ENCODE measurements around the gene EP300.

The EP300 gene

GRCh38 chr22:41127451-41127850, 35.1 kb downstream of the EP300 start:
- TF ChIP-seq, protein P1, sequence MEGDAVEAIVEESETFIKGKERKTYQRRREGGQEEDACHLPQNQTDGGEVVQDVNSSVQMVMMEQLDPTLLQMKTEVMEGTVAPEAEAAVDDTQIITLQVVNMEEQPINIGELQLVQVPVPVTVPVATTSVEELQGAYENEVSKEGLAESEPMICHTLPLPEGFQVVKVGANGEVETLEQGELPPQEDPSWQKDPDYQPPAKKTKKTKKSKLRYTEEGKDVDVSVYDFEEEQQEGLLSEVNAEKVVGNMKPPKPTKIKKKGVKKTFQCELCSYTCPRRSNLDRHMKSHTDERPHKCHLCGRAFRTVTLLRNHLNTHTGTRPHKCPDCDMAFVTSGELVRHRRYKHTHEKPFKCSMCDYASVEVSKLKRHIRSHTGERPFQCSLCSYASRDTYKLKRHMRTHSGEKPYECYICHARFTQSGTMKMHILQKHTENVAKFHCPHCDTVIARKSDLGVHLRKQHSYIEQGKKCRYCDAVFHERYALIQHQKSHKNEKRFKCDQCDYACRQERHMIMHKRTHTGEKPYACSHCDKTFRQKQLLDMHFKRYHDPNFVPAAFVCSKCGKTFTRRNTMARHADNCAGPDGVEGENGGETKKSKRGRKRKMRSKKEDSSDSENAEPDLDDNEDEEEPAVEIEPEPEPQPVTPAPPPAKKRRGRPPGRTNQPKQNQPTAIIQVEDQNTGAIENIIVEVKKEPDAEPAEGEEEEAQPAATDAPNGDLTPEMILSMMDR (IDR thresholded peaks at IDR 0.05) = no peak

DNA sequence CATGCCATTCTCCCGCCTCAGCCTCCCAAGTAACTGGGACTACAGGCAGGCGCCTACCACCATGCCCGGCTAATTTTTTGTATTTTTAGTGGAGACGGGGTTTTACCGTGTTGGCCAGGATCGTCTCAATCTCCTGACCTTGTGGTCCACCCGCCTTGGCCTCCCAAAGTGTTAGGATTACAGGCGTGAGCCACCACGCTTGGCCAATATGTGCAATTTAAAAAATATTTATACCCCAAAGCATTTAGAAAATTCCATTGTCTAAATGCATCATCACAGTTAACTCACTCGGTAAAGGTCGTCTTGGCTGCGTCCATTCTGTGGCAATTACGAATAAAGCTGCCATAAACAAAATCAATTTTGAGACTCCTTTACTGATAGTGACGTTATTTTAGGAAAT, 36.2 kb downstream of the EP300 start:
- TF ChIP-seq, protein P1 (IDR thresholded peaks at IDR 0.05) = no peak

DNA sequence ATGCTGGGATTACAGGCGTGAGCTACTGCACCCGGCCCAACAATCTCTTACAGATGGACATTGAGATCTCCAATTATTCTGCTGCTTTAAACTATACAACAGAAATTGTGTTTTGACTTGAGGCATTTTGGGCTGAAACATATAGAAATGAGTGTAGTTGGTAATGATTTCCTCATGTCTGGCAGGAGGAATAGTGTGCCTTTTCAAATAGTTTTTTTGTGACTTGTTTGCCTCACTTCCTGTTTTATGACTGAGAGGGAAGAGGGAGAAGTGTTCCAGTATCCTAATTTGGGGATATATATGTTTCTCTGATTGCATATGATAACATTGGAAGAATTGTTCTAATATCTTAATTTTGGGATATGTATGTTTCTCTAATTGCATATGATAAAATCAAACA, 40.2 kb downstream of the EP300 start:
- TF ChIP-seq, protein P1 (IDR thresholded peaks at IDR 0.05) = no peak

GRCh38 chr22:41140365-41140957, 48.1 kb downstream of the EP300 start:
- TF ChIP-seq, protein P1 (IDR thresholded peaks at IDR 0.05) = no peak

DNA sequence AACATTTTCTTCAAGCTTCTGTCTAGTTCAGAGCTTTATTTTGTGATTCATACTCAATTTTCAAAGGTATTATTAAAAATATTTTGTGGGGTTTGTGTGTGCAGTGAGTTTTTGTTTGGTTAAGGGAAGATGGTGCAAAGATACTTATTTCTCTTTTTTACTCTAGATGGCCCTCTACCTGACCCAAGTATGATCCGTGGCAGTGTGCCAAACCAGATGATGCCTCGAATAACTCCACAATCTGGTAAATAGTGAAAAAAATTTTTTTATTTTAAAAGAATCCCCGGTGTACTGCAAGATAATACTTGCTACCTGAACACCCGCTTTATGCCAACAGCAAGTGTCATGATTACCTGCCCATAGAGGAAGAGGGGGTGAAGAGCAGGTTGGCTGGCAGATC, 54.2 kb downstream of the EP300 start:
- TF ChIP-seq, protein P1 (IDR thresholded peaks at IDR 0.05) = no peak

DNA sequence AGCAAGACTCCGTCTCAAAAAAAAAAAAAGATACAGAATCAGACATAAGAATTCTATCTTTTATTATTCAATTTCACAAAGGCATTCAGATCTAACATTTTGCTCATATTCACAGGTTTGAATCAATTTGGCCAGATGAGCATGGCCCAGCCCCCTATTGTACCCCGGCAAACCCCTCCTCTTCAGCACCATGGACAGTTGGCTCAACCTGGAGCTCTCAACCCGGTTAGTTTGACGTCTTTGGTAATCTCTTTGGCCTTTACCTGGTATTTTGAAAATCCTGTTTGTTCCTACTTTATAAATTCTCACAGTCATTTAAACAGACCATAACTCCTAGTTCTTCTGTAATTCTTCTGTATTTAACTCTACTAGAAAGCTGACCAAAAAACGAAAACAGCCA, 55.3 kb downstream of the EP300 start:
- TF ChIP-seq, protein P1 (IDR thresholded peaks at IDR 0.05) = no peak

DNA sequence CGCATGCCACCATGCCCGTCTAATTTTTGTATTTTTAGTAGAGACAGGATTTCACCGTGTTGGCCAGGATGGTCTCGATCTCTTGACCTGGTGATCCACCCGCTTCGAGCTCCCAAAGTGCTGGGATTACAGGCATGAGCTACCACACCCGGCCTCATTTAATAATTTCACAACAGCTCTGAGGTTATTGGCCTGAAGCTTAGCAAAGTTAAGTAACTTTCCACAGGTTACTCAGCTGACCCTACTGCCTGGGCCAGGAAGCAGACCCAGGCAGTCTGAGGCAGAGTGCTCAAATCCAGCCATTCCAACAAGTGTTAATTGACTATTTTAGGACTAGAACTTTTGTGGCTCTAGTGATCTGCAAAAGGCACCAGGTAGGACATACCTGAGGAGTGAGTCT, 60.5 kb downstream of the EP300 start:
- TF ChIP-seq, protein P1 (IDR thresholded peaks at IDR 0.05) = no peak

GRCh38 chr22:41157083-41157482, 64.7 kb downstream of the EP300 start:
- TF ChIP-seq, protein P1 (IDR thresholded peaks at IDR 0.05) = no peak

Measured in LNCAP (cell line).